Muscle of back (tissue), 13 donors: ENCODE results near the gene RLN2. TPM values are rescaled to one million over a fixed set of nuclear protein-coding genes. Genes with fewer than 3 reads are reported as not detected.
"Not testable (repeated sequence)": the region's sequence is repeated elsewhere in the genome, so short reads cannot be mapped to it uniquely, and the experiment has no call there.

Source experiments
- DNase-seq, 3 donors: peaks; one replicate each; pipeline versions ENCODE4 v3.0.0 to v3.0.0-alpha.2; 2013
- long read RNA-seq, 9 donors: transcript quantifications; one replicate each; lab custom pipeline, GENCODE V29; 2026
- polyA plus RNA-seq, 10 donors: library from polyadenylated mRNA; unstranded; fragments of 120-200 nt; gene quantifications; one replicate each; pipeline ENCODE4 v1.2.1, GENCODE V29; 2013; ENCODE audit not compliant: insufficient read length in 10 of 10

Gene RLN2
- 1 to 10 TPM in 6 of 10 donors, under 1 TPM in 3, not detected in 1; 0.39 to 2.2 (median 1.5) TPM for polyA plus RNA-seq
- long read RNA-seq, donor 1 = 0 reads
- long read RNA-seq, donor 2 = 0 reads
- long read RNA-seq, donor 3 = 0 reads
- long read RNA-seq, donor 4 = 0 reads
- long read RNA-seq, donor 5 = 0 reads
- long read RNA-seq, donor 6 = 0 reads
- long read RNA-seq, donor 7 = 0 reads
- long read RNA-seq, donor 8 = 0 reads
- long read RNA-seq, donor 9 = 0 reads

DNA sequence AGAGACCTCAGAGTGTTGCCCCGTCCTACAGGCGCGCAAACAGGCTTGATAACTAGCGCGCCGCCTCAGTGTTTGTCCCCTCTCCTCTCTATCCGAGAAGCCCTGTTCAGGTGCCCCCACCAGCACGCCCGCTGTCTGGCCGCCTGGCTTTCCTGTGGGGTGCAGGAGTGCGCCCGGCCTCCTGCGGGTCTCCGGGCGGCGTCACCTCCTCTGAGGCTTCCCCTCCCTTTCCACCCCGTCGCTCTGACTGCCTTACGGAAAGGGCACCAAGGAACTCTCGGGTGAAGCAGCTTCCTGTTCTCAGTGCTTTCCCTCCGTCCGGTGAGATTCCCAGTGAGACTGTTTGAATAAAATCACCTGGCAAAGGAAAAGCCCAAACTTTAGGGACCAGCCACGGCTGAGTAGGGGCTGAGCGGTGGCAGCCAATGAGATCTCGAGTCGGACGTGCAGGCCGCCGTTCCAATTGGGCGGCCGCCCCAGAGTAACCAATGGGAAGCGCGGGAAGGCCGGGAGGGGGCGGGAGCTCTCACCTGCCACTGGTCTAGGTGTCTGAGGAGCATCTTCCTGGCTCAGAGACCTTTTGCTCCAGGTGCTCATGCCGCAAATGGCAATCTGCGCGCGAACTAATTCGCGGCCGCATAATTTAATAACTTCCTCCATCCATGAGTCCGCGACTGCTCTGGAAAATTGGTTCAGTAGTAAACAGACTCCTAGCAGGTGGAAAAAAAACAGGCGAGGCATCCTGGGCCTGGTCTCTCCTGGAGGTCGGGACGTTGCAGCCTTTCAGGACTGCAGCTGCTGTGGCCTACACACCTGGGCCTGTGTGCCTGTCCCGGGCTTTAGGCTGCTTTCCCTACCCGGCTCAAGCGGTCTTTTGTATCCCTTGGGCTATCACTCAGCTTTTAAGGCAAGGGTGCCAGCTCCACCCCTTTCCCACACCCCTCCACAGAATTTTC lies at the start of gene RLN2:
RLN2 (minus strand) TSS at position 877 of the 956 bp plus-strand sequence; CDS start at position 741, 136 bp downstream.
- DNase-seq = peak in 1 of 3 donors; percentile 7

DNA sequence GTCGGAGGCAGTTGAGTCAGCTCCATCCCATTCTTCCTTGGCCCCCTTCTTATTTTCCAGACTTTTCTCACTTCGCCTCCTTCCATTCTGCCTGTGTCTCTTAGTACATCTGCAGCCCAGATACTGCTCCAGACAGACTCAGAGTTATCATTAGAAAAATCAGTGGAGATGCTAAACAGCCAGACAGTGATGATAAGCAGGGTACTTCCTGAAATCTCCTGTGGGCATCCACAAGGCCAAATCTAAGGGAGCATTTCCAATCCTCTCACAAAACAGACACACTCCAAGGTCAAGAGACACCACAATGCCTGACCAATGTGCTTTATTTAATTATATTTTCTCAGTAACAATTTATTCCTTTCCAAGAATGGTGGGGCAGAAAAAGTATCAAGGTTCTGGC lies 49.7 kb upstream of the RLN2 start:
- DNase-seq = no peak

DNA sequence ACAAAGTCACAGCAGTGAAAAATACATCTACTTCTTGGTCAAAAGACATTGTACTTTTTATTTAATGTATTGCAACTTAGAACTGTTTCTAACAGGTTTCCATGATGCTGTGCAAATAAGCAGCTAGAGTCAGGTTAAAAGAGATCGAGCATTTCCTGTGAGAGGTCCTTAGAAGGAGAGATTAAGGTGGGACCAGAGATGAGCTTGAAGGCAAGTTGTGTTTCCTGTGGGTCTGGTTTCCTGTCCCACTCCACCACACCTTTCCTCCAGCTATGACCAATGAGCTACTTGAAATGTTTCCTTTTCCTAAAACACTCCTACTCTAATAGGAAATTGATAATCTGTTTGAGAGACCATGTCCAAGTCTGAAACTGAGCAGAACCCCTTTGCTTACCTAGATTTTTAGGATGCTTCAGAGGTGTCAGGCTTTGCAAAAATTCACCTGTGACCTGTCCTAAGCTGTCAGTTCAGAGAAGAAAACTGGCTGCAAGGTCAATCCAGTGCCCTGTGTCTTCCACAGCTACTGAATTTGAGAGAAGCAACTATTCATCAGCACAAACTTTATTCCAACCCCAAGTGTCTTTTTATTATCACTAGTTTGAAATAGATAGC lies 48.2 kb upstream of the RLN2 start:
- no peak for DNase-seq

- DNase-seq = not testable (repeated sequence)
Measured at GRCh38 chr9:5338992-5339981, 34.8 kb upstream of the RLN2 start, which contains the start of gene RLN1. Gene RLN1 (minus strand): TSS chr9:5339876. CDS start chr9:5339746, 130 bp downstream.

- no peak for DNase-seq
Measured at GRCh38 chr9:5336688-5337087, 32.2 kb upstream of the RLN2 start.

DNA sequence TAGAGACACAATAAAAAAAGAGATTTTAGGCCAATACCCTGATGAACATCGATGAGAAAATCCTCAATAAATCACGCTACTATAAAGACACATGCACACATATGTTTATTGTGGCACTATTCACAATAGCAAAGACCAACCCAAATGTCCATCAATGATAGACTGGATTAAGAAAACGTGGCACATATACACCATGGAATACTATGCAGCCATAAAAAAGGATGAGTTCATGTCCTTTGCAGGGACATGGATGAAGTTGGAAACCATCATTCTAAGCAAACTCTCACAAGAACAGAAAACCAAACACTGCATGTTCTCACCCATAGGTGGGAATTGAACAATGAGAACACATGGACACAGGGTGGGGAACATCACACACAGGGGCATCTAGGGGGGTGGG lies 26.8 kb upstream of the RLN2 start:
- not testable (repeated sequence) for DNase-seq

- no peak for DNase-seq
Measured at GRCh38 chr9:5326893-5327548, 22.5 kb upstream of the RLN2 start.

GRCh38 chr9:5326187-5326586 lies 21.7 kb upstream of the RLN2 start:
- DNase-seq = no peak

- DNase-seq = not testable (repeated sequence)
Measured at GRCh38 chr9:5321601-5322000, 17.1 kb upstream of the RLN2 start.

DNA sequence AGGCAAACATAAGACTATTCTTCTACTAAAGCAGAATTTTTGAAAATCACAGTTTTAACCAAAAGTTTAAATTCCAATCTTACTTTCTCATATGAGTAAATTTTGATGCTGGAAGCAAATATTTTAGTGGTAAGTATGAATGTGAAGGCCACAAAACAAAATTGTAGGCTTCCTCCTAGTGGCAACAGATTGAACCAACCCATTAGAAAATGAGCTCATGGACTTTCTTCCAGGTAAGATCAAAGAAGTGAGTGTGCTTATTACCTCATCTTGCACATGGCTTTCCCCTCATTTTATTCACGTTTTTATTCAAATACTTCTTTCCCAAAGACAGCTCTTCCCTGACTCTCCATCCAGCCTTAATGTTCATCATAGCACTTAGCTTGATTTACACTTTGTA lies 16.5 kb upstream of the RLN2 start:
- DNase-seq = no peak

DNA sequence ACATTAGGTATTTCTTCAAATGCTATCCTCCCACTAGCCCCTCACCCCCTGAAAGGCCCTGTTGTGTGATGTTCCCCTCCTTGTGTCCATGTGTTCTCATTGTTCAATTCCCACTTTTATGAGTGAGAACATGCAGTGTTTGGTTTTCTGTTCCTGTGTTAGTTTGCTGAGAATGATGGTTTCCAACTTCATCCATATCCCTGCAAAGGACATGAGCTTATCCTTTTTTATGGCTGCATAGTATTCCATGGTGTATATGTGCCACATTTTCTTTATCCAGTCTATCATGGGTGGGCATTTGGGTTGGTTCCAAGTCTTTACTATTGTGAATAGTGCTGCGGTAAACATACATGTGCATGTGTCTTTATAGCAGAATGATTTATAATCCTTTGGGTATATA lies 11.9 kb upstream of the RLN2 start:
- DNase-seq = not testable (repeated sequence)

- DNase-seq = no peak
Measured at GRCh38 chr9:5315187-5315923, 10.8 kb upstream of the RLN2 start.

DNA sequence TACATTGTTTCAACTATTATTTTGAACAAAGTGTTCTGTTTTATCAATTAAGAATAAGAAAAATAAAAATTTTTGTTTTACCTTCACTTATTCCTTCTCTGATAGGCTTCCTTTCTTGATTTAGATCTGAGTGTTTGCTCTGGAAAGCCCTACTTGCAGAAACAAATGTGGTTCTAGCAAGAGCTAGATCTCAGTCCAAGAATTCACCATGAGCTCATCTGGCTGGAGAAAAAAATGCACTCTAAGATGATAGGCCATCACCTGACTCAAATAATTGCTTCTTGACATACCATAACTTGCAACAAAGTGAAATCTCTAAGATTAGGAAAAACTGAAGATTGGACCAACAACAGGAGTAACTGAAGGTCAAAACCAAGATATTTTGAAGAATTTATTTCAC lies 6.3 kb upstream of the RLN2 start:
- no peak for DNase-seq

DNA sequence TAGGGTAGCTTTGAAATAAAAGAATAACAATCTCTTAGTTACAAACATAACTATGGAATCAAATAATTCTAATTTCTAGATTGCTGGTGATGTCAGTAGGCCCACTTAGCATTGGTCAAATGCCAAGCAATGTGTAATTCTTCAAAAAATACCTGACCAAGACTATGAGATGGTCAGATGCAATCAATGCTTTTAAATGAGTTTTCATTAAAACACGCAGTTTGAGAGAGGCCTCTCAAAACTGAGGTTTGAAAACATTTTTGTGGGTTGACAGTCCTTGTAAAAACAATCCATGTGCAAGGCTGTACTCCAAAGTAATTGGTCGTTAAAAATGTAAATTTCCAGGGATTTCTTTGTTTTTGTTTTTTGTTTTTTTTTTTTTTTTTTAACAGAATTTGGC lies 1.2 kb upstream of the RLN2 start:
- DNase-seq = no peak

DNA sequence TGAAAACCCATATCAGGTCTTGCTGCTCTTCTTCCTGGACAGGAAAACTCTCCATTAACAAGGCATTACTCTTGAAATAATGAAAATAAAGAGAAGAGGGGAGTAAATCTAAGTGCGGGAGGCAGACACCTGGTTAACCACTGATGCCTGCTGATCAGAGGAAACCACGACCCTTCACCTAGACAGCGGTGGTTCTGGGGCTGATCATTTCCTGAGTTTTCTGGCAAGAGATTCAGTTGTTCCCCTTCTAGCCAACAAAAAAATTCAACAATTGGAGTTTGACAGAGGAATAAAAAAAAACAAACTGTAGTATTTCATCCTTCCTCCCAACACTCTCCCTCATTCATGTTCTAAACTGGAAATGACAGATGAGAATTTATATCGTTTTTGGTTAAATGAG lies 3.0 kb downstream of the RLN2 start:
- no peak for DNase-seq

DNA sequence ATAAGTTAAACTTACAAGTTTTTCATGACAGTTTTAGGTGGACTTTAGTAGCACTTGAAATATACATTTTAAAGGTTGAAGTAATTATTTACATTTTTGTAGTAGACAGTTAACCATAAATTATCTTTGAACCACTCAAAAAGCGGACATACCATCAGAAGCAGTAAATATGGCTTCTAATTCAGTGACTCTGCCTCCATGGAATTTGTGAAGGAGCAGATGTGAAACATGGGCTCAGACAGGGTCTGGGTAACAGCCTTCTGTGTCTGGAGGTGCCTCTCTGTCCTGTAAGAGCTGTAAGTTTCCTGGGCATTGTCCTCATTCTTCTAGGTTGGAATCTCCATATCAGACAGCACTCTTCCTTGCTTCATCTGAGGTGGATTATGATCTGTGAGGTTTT lies 12.4 kb downstream of the RLN2 start:
- no peak for DNase-seq

DNA sequence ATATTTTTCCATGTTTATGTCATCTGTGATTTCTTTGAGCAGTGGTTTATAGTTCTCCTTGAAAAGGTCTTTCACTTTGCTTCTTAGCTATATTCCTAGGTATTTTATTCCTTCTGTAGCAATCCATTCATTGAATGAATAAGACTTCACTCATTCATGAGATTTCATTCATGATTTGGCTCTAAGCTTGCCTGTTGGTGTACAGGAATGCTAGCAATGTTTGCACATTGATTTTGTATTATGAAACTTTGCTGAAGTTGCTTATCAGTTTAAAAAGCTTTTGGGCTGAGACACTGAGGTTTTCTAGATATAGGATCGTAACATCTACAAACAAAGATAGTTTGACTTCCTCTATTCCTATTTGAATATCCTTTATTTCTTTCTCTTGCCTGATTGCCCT lies 15.9 kb downstream of the RLN2 start:
- no peak for DNase-seq

DNA sequence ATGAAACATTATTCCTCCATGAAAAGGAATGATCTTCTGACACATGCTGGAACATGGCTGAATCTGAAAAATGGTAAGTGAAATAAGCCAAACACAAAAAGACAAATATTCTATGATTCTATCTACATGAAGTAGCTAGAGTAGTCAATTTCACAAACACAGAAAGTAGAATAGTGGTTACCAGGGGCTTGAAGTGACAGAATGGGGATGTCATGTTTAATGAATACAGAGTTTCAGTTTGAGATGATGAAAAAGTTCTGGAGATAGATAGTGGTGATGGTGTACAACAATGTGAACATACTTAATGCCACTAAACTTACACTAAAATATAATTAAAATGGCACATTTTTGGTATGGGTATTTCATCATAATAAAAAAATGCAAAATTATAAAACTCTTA lies 18.3 kb downstream of the RLN2 start:
- DNase-seq = no peak

DNA sequence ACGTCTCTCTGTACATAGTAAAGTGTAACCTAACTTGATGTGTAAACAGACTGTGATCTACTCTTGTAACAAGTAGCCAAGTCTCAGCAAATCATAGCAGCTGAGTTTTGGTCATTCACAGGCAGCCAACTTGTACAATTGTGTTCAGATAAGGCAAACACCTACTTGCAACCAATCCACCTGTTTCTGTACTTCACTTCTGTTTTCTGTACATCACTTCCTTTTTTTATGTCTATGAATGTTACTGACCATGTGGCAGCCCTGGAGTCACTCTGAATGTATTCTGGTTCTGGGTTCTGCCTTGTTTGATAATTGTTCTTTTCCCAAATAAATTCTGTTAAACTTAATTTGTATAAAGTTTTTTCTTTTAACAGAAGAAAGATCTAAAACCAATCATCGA lies 26.0 kb downstream of the RLN2 start:
- DNase-seq = no peak

DNA sequence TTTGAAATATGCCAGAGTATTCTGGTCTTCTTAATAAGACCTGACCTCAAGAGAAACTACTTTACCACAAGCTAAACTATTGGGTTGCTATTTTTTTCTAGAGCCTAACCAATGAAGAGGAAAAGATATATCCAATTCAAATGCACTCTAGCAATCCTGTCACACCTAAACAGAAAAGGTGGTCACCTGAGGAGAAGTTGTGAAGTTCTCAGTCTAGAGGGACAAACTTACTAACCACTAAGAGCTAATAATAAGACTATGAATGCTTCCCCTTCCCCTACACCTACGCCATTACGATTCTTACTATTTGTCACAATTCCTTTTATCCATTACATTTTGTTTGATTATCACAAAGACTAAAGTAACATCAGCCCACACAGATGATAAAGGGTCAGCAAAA lies 29.7 kb downstream of the RLN2 start:
- no peak for DNase-seq
